ENCODE measurements around the gene CPA1.

The CPA1 gene

DNA sequence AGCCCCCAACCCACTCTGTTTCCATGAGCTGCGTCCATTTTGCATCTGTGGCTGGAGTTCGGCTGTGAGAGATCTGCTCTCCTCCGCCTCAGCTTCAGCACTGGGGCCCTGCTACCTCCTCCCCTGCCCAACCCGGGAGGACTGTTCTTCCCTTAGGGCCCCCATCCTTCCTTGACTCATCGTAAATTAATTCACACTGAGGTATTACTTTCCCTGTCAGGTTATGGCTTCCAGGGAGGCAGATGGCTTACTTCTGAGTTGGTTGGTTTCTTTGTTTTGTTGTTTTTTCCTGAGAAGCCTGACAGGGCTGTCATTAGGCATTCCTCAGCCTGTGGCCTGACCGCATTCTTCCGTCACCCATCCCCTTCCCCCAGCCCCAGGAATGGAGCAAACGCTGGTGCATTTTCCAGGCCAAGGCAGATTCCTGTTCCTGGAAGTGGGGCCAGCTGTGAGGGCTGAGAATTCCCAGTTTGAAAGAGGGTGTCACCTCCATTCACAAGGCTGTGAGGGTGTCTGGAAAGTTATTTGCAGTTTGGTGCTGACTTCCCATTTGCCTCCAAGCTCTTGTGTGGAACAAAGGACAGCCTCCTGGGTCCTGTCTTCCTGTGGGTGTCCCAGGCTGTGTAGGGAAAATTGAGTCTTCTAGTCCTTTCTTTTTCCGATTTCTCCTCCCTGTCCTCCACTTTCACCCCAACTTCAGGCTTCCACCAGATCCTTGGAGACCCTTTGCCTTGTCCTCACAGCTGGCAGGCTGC, 24.0 kb upstream of the CPA1 start:
- no peak for ATAC-seq

- ATAC-seq: no peak
These were observed 23.2 kb upstream of the CPA1 start for GRCh38 chr7:130356876-130357611.

DNA sequence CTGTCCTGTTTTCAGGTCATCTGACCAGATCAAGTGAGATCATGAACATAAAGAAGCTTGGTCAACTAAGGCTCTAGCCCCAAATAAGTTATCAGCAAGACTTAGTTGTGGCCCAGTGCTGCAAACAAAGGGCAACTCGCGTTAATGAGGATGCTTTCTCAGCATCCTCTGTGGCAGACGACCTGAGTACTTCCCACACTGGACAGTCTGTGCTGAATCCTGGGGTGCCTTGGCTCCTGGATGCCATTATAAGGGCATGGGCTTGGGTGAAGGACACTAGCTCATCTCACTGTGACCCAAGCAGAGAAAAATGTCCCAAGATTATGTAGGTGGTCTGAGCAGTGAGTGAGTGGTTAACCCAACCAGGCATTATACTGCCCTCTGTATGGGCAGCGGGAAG, 21.8 kb upstream of the CPA1 start:
- ATAC-seq: no peak

DNA sequence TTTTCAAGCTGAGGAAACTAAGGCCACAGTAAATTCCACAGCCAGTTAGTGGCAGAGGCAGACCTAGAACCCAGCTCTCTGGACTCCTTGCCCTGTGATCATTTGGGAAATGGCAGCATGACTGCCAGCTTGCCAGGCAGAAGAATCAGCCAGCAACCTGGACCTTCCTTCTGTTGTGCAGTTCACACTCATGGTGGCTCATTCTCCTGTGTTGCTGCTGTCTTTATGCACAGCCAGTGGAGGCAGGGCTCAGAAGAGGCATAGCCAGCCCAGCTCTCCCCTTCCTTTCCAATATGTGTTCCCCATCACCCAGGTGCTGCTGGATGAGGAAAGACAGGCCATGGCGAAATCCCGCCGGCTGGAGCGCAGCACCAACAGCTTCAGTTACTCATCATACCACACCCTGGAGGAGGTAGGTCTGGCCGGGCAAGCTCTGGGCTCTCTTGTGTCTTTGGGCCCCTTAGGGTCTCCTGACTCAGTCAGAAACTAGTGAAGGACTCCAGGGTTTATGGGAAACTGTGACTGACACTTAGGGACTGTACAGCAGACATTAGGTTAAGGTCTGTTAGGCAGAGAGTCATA, 20.9 kb upstream of the CPA1 start:
- ATAC-seq: no peak

GRCh38 chr7:130360518-130360917, 19.8 kb upstream of the CPA1 start:
- ATAC-seq: no peak

- no peak for ATAC-seq
These were observed 18.6 kb upstream of the CPA1 start for GRCh38 chr7:130361681-130362080.

GRCh38 chr7:130362251-130362816, 18.0 kb upstream of the CPA1 start:
- no peak for ATAC-seq

DNA sequence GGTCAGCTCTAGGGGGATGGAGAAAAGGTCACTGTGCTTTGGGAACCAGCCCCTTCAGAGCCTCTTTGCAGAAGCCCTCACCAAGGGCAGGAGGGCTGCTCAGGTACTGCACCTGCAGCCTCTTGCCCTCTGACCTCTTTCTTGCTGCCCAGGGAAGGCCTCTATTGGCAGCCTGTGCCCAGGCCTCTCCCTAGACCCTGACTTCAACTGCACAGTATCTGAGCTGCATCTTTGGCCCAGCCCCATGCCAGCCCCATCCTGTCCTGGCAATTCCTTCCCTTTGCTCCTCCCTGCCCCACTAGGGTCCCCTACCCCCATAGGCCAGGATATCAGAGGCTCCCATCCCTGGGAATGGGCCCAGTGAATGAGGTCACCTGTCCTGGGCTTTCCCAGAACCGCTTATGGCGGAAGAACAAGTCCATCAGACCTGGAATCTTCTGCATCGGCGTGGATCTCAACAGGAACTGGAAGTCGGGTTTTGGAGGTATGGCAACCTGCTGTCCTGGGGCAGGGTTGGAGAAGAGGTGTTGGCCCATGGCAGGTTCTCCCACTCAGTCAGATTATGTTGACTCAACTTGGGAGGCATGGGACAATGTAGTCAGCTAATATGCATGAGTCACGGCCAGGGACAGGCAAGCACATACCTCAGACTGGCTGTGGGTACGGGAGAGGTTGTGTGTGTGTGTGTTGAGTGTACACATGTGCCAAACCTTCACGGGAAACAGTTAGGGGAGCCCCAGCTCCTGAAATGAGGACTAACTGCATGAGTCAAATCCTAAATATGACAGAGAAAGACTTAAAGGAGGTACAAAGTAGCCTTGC, 17.1 kb upstream of the CPA1 start:
- peak; percentile 32 to 57 for ATAC-seq

GRCh38 chr7:130364451-130364850, 15.8 kb upstream of the CPA1 start:
- no peak for ATAC-seq

DNA sequence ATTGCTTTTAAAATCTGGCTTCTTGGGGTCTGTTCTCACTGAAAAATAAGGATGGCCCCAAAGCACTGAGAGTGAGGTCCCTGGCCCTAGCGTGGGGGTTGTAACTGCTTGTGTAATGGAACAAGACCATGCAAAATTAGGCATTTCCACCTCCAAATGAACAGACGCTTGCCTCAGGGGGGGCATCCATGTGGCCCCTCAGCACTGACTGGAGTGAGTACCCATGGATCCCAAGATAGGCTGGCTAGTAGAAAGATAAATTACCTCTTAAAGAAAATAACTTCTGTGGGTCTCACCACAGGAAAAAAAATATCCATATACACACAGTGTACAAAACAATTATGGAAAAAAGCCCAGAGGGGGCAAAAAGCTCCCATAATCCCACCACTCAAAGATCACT, 15.2 kb upstream of the CPA1 start:
- ATAC-seq: no peak

DNA sequence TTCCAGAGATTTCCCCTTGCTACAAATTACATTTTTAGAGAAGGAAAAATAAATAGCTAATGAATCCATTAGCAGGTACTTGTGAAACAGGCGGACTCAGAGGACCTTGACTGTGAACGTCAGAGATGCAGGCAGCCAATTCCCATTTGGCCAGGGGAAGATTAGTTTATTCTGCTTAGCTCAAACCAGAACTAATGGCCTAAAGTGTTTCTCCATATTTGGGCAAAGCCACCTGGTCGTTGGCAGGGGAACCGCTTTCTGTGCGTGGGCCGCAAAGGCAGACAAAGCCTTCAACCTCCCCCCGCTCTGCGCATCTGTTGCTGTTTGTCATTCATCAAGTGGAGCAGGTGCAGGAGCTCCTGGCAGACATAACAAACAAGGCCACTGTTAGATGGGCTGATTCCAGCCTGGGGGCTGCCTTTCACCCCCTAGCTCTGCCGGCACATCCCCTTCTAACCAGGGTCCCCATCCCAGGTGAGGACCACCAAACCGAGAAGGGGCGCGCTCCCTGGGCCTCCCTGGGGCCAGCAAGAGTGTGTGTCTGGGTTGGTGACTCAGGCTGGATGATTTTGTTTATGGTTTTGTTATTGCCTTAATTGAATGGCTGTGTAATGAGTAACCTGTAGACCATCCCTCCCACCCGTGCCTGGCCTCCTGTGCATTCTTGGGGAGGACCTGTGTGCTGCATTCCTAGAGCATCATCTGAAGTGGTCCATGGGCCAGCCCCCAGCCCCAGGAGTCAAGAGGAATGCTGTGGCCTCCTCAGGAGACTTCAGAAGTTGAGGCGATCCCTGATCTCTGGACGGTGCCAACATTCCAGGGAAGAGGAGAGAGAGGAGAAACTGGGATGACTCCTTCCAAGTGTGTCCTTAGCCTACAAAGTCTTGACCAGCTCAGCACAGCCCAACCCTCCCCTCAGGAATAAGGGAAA, 14.5 kb upstream of the CPA1 start:
- ATAC-seq: peak in 1 of 2 donors; percentile 26

GRCh38 chr7:130366564-130366963, 13.7 kb upstream of the CPA1 start:
- no peak for ATAC-seq

- ATAC-seq: peak in 1 of 2 donors; percentile 66
These were observed 13.1 kb upstream of the CPA1 start for GRCh38 chr7:130367088-130367755.

- ATAC-seq: no peak
These were observed 12.2 kb upstream of the CPA1 start for GRCh38 chr7:130367836-130368746.

DNA sequence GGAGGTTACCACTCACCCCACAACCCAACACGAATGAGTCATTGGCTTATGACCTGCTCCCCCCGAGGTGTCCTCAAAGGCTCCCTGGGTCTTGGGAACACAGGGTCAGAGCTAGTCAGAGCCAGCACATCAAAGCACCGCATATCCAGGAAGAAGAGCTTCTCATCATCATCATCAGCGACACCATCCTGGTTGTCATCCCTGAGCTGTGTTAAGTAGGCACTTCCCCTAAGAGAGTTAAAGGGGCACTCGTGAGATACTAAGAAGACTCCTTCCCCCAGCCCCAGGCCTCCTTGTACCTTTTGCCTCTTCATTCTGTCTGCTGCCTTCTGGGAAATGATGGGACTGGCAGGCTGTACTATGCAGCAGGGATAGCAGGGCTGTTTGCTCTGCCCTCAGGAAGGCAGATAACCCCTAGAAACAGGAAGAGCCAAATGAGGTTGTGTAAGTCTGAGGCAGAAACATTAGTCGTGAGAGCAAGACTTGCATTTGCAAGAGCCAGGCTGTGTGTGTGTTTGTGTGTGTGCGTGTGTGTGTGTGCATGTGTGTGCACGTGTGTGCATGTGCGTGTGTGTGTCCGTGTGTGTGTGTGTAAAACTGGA, 11.1 kb upstream of the CPA1 start:
- peak in 1 of 2 donors; percentile 14 for ATAC-seq

DNA sequence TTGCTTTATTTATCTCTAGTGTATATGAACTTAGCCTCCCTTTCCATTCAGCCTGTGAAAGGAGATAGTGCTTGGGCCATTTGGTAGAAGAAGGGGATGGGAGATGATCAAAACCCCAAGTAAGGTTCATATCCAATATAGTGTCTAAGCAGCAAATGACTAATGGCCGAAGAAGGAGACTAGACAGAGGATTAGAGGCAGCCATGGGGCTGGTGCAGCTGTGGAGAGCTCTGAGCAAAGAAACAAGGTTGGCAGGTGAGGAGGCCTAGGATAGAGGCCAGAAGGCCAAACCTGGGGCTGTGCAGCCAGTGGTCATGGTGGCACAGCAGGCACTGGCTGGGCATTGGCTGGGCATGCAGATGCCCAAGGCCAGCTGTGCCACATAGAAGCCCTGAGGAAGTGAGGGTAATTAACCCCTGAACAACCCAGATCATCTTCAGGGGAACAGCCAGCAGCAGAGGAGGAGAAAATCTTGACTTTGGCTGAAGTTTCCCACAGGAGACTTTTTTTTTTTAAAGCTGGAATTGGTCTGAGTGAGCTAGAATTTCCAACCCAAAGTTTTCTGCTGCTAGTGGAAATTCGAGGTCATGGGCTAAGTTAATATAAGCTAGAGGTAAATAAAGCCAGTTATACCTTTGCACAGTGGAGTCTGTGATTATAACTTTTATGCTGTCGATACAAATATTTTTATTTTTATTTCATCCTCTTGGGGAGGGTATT, 10.3 kb upstream of the CPA1 start:
- ATAC-seq: no peak

GRCh38 chr7:130371046-130371445, 9.2 kb upstream of the CPA1 start:
- ATAC-seq: no peak

- ATAC-seq: no peak
These were observed 7.7 kb upstream of the CPA1 start for GRCh38 chr7:130372402-130373165.
